Vagina (tissue), 2 donors: ENCODE measurements around the gene HES4. TPM values are rescaled to one million over a fixed set of nuclear protein-coding genes. Genes with fewer than 3 reads are reported as not detected.

Experiments
- DNase-seq, 2 donors: peaks; one replicate each; pipeline ENCODE4 v3.0.0-alpha.2; 2017; ENCODE audit errors: extremely low spot score in 2 of 2
- H3K27ac ChIP-seq: fragments of 200-600 bp; sonication (generic); one replicate; pipeline ENCODE4 v1.5.1; 2019
- H3K27me3 ChIP-seq: fragments of 200-600 bp; sonication (generic); one replicate; pipeline ENCODE4 v1.5.1; 2019
- H3K36me3 ChIP-seq, 2 donors: fragments of 200-600 bp; sonication (generic); one replicate each; pipeline ENCODE4 v1.5.1; 2017 to 2019
- H3K4me1 ChIP-seq: fragments of 200-600 bp; sonication (generic); one replicate; pipeline ENCODE4 v1.5.1; 2019
- H3K4me3 ChIP-seq, 2 donors: fragments of 200-600 bp; sonication (generic); 1 replicate in 1 of 2; 2 replicates in 1 of 2; pipeline ENCODE4 v1.5.1; 2016 to 2019
- H3K9me3 ChIP-seq: fragments of 200-600 bp; sonication (generic); one replicate; pipeline ENCODE4 v1.5.1; 2019
- CTCF ChIP-seq, 3 experiments: fragments of 450-650 bp in 2 of 3; fragments of 200-600 bp in 1 of 3; sonication (generic) in 1 of 3; IDR thresholded peaks; one replicate each; pipeline ENCODE4 v1.5.1; 2017 to 2019; ENCODE audit warnings: antibody characterized with exemption in 3 of 3, mild to moderate bottlenecking in 2 of 3, moderate library complexity in 2 of 3
- POLR2A ChIP-seq, 2 donors: fragments of 450-650 bp; IDR thresholded peaks; one replicate each; pipeline ENCODE4 v1.6.1; 2017; ENCODE audit warnings: antibody characterized with exemption in 2 of 2, mild to moderate bottlenecking in 2 of 2, moderate library complexity in 2 of 2
- POLR2AphosphoS5 ChIP-seq, 2 donors: sonication (generic); formaldehyde crosslinking; IDR thresholded peaks; one replicate each; pipeline ENCODE4 v1.9.0; 2017; ENCODE audit warnings: antibody characterized with exemption in 2 of 2, mild to moderate bottlenecking in 2 of 2, low read depth in 1 of 2; ENCODE audit not compliant: insufficient read depth in 1 of 2
- intact Hi-C: fragments of 100-400 bp; cut with DNase I; formaldehyde crosslinking; loops from one replicate; pipeline ENCODE4 v1.15.1; 2023
- total RNA-seq: library from RNA; depleted of rRNA; stranded (reverse); fragments of >200 nt; gene quantifications from one replicate; pipeline ENCODE4 v1.2.3, GENCODE V29; 2016

Gene HES4
- total RNA-seq, 1 donor from 2014 or later, result 34.6 TPM

DNA sequence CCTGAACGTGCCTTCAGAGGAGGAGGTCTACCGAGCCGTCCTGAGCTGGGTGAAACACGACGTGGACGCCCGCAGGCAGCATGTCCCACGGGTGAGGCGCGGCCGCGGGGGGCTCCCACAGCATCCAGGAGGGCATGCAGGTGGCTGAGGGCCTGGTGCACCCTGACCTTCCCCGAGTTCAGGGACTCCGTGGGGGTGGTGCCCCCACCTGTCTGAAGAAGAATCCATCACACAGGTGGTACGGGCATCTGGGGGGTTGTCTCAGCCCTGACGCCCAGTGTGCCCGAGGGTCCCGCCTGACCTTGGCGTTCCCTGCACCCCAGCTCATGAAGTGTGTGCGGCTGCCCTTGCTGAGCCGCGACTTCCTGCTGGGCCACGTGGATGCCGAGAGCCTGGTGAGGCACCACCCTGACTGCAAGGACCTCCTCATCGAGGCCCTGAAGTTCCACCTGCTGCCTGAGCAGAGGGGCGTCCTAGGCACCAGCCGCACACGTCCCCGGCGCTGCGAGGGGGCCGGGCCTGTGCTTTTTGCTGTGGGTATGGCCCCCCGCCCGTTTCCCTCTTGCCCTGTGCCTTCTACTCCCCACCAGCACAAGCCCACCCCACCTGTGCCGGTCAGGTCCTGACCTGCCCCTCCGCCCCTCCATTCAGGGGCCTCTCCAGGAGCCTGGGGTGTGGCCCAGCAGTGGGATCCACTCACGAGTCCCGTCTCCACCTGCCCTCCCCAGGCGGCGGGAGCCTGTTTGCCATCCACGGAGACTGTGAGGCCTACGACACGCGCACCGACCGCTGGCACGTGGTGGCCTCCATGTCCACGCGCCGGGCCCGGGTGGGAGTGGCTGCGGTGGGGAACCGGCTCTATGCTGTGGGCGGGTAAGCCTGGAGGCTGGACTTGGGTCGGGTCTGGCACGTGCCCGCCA, 37.3 kb downstream of the HES4 start:
- H3K9me3 ChIP-seq, result no peaks in the 10 kb centered on the region
- intact Hi-C loops, result loop anchor here (5.0 kb wide), 1 partner anchor 55 kb away; no protein-coding TSS in a partner anchor
- TF ChIP-seq POLR2AphosphoS5 (IDR thresholded peaks at IDR 0.05; ENCODE audit: insufficient read depth in 1 of 2, low read depth in 1 of 2) (no peak), POLR2A (IDR thresholded peaks at IDR 0.05) (no peak), CTCF (IDR thresholded peaks at IDR 0.05) (no peak)
- peaks cover 45% of the 10 kb centered on the region for H3K4me1 ChIP-seq
- no peak for DNase-seq
- peaks cover 0 to 5% of the 10 kb centered on the region in 2 donors for H3K36me3 ChIP-seq
- no peaks in the 10 kb centered on the region for H3K27me3 ChIP-seq
- H3K4me3 ChIP-seq, result no peak overlapping the region
- no peak overlapping the region for H3K27ac ChIP-seq

- DNase-seq, result no peak
- no peaks in the 10 kb centered on the region for H3K9me3 ChIP-seq
- no peak for TF ChIP-seq POLR2AphosphoS5 (IDR thresholded peaks at IDR 0.05; ENCODE audit: insufficient read depth in 1 of 2, low read depth in 1 of 2)
- H3K27ac ChIP-seq, result peak overlapping the region; percentile 48
- H3K4me3 ChIP-seq, result peak overlapping the region; percentile 96 to 97
- H3K27me3 ChIP-seq, result no peaks in the 10 kb centered on the region
- peaks cover 0 to 12% of the 10 kb centered on the region in 2 donors for H3K36me3 ChIP-seq
- H3K4me1 ChIP-seq, result peaks cover 39% of the 10 kb centered on the region
- intact Hi-C loops, result loop anchor here (5.0 kb wide), 1 partner anchor 54 kb away; no protein-coding TSS in a partner anchor
Measured at GRCh38 chr1:961132-961669, 38.7 kb downstream of the HES4 start.

DNA sequence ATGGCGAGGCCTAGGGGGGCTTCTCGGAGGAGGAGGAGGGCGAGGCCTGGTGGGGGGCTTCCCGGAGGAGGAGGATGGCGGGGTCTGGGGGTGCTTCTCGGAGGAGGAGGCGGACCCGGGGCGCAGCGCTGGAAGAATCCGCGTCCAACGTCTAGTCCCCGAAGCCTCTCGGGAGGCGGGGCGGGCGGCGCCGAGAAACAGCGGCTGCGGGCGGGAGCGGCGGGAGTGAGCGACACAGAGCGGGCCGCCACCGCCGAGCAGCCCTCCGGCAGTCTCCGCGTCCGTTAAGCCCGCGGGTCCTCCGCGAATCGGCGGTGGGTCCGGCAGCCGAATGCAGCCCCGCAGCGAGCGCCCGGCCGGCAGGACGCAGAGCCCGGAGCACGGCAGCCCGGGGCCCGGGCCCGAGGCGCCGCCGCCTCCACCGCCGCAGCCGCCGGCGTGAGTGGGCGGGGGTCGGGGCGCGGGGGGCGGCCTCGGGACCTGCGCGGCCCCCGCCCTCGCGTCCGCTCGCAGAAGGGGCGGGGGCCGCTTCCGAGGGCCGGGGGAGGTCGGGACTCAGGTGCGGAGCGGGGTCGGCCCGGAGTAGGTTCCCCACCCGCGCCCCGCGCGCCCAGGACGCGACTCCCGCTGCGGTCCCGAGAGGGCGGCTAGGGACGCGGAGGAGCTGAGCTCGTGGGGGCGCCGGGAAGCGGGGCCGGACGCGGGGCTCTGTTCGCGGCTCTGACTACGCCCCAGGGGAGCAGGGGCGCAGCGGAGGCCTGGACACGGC, 39.4 kb downstream of the HES4 start, which contains the start of gene KLHL17:
TSS of gene KLHL17 (plus strand) at position 222 of the 769 bp plus-strand sequence. CDS start at position 332, 110 bp downstream.
- H3K4me3 ChIP-seq, result peak within 1 kb of the TSS; percentile 96 to 97
- H3K36me3 ChIP-seq, result peaks cover 0 to 18% of the 10 kb centered on the region in 2 donors
- TF ChIP-seq POLR2AphosphoS5 (IDR thresholded peaks at IDR 0.05; ENCODE audit: insufficient read depth in 1 of 2, low read depth in 1 of 2) (no peak), CTCF (IDR thresholded peaks at IDR 0.05) (no peak)
- no peaks in the 10 kb centered on the region for H3K9me3 ChIP-seq
- H3K4me1 ChIP-seq, result peaks cover 32% of the 10 kb centered on the region
- intact Hi-C loops, result loop anchor here (5.0 kb wide), 1 partner anchor 53 kb away; no protein-coding TSS in a partner anchor
- DNase-seq, result no peak
- H3K27ac ChIP-seq, result peak within 1 kb of the TSS; percentile 59
- no peaks in the 10 kb centered on the region for H3K27me3 ChIP-seq

DNA sequence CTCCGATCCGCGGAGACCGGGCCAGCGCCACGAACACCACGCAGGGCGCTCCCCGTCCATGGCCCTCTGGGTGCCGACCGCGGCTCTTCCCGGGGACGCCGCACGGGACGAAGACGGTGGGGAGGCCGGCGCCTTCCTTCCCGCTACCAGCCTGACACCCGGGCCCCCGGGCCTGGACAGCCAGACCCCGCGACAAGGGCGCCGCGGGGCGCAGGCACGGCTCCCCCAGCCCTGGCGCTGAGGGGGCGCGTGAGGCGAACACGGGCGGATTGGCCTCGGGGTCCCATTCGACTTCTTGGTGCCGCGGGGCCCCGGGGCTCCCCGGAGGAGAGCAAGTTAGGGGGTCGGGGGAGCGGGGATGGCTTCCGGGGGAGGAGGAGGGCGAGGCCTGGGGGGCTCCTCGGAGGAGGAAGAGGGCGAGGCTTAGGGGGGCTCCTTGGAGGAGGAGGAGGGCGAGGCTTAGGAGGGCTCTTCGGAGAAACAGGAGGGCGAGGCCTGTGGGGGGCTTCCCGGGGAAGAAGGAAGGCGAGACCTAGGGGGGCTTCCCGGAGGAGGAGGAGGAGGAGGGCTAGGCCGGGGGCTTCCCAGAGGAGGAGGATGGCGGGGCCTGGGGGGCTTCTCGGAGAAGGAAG, 40.0 kb downstream of the HES4 start:
- peaks cover 32% of the 10 kb centered on the region for H3K4me1 ChIP-seq
- intact Hi-C loops, result loop anchor here (5.0 kb wide), 1 partner anchor 53 kb away; no protein-coding TSS in a partner anchor
- H3K27ac ChIP-seq, result peak overlapping the region; percentile 59
- DNase-seq, result no peak
- no peaks in the 10 kb centered on the region for H3K9me3 ChIP-seq
- TF ChIP-seq POLR2A (IDR thresholded peaks at IDR 0.05) (no peak), POLR2AphosphoS5 (IDR thresholded peaks at IDR 0.05; ENCODE audit: insufficient read depth in 1 of 2, low read depth in 1 of 2) (no peak), CTCF (IDR thresholded peaks at IDR 0.05) (no peak)
- H3K36me3 ChIP-seq, result peaks cover 0 to 25% of the 10 kb centered on the region in 2 donors
- H3K4me3 ChIP-seq, result peak overlapping the region; percentile 96 to 97
- no peaks in the 10 kb centered on the region for H3K27me3 ChIP-seq
